HL-60 (cell line): ENCODE results near the gene FIGN.

Experiments used
- DNase-seq, 2 experiments: peaks; one replicate each; pipeline ENCODE4 v3.0.0-alpha.2; 2010 to 2020; ENCODE audit warnings: low read depth in 1 of 2, low spot score in 1 of 2
- H3K27ac ChIP-seq: fragments of 250-450 bp; sonication (Bioruptor Pico); replicated peaks from 2 replicates; pipeline ENCODE4 v1.5.1; 2020; ENCODE audit warnings: mild to moderate bottlenecking, moderate library complexity
- H3K27me3 ChIP-seq: fragments of 250-450 bp; sonication (Bioruptor Pico); 2 replicates; pipeline ENCODE4 v1.5.1; 2021; ENCODE audit warnings: mild to moderate bottlenecking, moderate library complexity; ENCODE audit not compliant: insufficient read depth, poor library complexity, severe bottlenecking
- H3K4me3 ChIP-seq: replicated peaks from 2 replicates; pipeline ENCODE4 v1.5.1; 2011; ENCODE audit warnings: mild to moderate bottlenecking, control low read depth, low read length; ENCODE audit not compliant: insufficient read depth
- GABPA ChIP-seq: IDR thresholded peaks from 2 replicates; pipeline ENCODE4 v1.6.1; 2012; ENCODE audit warnings: low read depth
- POLR2AphosphoS5 ChIP-seq: IDR thresholded peaks from 2 replicates; pipeline ENCODE4 v1.6.1; 2012; ENCODE audit warnings: low read depth
- SPI1 ChIP-seq: IDR thresholded peaks from 2 replicates; pipeline ENCODE4 v1.6.1; 2012; ENCODE audit warnings: low read depth, mild to moderate bottlenecking, borderline replicate concordance
- TF ChIP-seq, protein P1 (sequence below): IDR thresholded peaks from 2 replicates; pipeline ENCODE4 v1.6.1; 2012; ENCODE audit warnings: low read depth; ENCODE audit not compliant: insufficient replicate concordance
- TF ChIP-seq, protein P2 (sequence below): IDR thresholded peaks from one replicate; pipeline ENCODE4 v1.5.1; 2011; ENCODE audit warnings: low read length, control low read depth, inconsistent platforms; ENCODE audit not compliant: insufficient read depth

Gene FIGN

DNA sequence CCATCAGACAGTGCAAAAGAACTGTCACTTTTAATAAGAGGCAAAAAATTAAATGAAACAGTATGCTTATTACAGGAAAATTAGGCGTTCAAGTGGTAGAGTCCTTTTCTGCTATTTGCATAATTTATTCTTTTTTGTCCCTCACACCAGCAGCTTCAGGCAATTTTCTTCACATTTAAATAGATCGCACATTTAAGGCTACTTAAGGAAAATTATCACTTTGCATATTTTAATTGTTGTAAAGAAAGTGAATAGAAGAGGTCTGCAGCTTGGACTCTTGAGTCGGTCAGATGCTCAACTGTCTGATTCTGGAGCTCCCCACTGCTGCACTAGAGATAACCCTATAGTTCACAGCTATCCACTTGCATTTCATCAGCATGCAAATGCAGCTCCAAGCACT lies 141.3 kb downstream of the FIGN start:
- H3K4me3 ChIP-seq, result no peak overlapping the region
- TF ChIP-seq GABPA (no peak), POLR2AphosphoS5 (no peak), SPI1 (no peak)
- TF ChIP-seq, protein P1, sequence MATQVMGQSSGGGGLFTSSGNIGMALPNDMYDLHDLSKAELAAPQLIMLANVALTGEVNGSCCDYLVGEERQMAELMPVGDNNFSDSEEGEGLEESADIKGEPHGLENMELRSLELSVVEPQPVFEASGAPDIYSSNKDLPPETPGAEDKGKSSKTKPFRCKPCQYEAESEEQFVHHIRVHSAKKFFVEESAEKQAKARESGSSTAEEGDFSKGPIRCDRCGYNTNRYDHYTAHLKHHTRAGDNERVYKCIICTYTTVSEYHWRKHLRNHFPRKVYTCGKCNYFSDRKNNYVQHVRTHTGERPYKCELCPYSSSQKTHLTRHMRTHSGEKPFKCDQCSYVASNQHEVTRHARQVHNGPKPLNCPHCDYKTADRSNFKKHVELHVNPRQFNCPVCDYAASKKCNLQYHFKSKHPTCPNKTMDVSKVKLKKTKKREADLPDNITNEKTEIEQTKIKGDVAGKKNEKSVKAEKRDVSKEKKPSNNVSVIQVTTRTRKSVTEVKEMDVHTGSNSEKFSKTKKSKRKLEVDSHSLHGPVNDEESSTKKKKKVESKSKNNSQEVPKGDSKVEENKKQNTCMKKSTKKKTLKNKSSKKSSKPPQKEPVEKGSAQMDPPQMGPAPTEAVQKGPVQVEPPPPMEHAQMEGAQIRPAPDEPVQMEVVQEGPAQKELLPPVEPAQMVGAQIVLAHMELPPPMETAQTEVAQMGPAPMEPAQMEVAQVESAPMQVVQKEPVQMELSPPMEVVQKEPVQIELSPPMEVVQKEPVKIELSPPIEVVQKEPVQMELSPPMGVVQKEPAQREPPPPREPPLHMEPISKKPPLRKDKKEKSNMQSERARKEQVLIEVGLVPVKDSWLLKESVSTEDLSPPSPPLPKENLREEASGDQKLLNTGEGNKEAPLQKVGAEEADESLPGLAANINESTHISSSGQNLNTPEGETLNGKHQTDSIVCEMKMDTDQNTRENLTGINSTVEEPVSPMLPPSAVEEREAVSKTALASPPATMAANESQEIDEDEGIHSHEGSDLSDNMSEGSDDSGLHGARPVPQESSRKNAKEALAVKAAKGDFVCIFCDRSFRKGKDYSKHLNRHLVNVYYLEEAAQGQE, result no peak
- TF ChIP-seq, protein P2, sequence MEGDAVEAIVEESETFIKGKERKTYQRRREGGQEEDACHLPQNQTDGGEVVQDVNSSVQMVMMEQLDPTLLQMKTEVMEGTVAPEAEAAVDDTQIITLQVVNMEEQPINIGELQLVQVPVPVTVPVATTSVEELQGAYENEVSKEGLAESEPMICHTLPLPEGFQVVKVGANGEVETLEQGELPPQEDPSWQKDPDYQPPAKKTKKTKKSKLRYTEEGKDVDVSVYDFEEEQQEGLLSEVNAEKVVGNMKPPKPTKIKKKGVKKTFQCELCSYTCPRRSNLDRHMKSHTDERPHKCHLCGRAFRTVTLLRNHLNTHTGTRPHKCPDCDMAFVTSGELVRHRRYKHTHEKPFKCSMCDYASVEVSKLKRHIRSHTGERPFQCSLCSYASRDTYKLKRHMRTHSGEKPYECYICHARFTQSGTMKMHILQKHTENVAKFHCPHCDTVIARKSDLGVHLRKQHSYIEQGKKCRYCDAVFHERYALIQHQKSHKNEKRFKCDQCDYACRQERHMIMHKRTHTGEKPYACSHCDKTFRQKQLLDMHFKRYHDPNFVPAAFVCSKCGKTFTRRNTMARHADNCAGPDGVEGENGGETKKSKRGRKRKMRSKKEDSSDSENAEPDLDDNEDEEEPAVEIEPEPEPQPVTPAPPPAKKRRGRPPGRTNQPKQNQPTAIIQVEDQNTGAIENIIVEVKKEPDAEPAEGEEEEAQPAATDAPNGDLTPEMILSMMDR, result no peak
- no peak overlapping the region for H3K27ac ChIP-seq

DNA sequence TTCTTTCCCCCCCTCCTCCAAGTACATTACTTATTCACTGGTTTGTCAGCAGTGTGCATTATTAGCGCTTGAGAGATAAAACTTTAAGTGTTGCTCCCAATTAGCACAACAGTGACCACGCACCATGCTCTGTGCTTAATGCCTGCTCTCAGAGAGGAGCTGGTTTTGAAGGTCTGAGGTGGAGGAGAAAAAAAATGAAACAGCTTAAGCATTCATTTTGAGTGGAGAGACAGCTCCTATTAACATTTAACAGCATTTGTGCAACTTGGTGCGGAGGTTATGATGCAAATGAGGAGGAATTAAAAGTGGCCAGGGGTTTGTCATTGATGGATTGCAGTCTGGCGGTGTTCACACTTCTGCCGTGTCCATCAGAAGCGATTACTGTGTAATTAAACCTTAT lies 141.8 kb downstream of the FIGN start:
- no peak overlapping the region for H3K27ac ChIP-seq
- no peak for DNase-seq
- H3K4me3 ChIP-seq, result no peak overlapping the region
- H3K27me3 ChIP-seq, result no peaks in the 10 kb centered on the region
- TF ChIP-seq, protein P2, result no peak
- TF ChIP-seq, protein P1, result no peak
- no peak for TF ChIP-seq POLR2AphosphoS5
- no peak for TF ChIP-seq GABPA
- no peak for TF ChIP-seq SPI1

More for the DNA sequence above, 141.3 kb downstream of the FIGN start:
- no peak for DNase-seq
- H3K27me3 ChIP-seq, result no peaks in the 10 kb centered on the region

DNA sequence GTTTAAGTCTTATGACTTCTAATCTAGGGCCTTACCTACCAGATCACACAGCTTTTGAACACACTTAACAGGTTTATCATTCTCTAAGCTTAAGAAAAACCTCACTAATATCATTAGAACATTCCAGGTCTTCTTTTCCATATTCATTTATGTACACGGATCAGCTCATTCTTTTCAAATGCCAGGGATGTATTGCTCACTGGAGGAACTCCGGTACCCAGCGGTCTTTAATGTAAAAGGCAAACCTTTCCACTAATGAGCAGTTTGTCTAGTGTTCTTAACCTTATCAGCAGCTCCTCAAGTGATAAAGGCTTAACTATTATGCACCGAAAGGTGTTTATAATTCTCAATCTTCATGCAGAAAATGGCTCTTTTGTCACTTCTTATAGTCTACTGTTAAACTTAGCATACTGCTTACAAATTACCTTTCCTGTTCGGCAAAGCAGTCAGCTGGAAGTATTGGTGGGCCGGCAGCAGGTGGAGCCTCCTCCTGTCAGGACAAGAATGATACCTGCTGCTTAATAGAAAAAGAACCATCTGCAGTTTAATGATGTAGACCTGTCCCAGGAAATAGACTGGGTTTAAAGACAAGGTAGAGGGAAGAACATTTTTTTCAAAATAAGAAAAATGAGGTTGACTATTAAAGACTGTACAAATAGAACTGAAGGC lies 142.7 kb downstream of the FIGN start:
- no peak for DNase-seq
- Histone ChIP-seq H3K27ac (no peak overlapping the region), H3K4me3 (no peak overlapping the region), H3K27me3 (no peaks in the 10 kb centered on the region)
- TF ChIP-seq, protein P1, result no peak
